HFF-Myc (cell line): ENCODE results near the gene PPFIA3.

ENCODE experiments used
- DNase-seq: peaks from one replicate; pipeline ENCODE4 v3.0.0-alpha.2; 2011; ENCODE audit warnings: low read depth; ENCODE audit errors: extremely low read depth
- H3K4me3 ChIP-seq: replicated peaks from 2 replicates; pipeline ENCODE4 v1.5.1; 2011; ENCODE audit warnings: low read depth, mild to moderate bottlenecking, control low read depth, low read length
- CTCF ChIP-seq: IDR thresholded peaks from 2 replicates; pipeline ENCODE4 v1.5.1; 2012; ENCODE audit warnings: mild to moderate bottlenecking, low read depth, low read length, control low read depth; ENCODE audit errors: missing control alignments

The PPFIA3 gene

GRCh38 chr19:49188626-49189200 is 69.4 kb downstream of the PPFIA3 start:
- DNase-seq = no peak
- TF ChIP-seq CTCF = no peak

GRCh38 chr19:49189259-49189658 is 69.9 kb downstream of the PPFIA3 start:
- no peak for TF ChIP-seq CTCF
- no peak for DNase-seq
- no peak overlapping the region for H3K4me3 ChIP-seq

More at GRCh38 chr19:49188626-49189200, 69.4 kb downstream of the PPFIA3 start:
- H3K4me3 ChIP-seq = no peak overlapping the region

GRCh38 chr19:49190781-49191180 is 71.4 kb downstream of the PPFIA3 start:
- H3K4me3 ChIP-seq = no peak overlapping the region
- no peak for DNase-seq
- no peak for TF ChIP-seq CTCF

- no peak for TF ChIP-seq CTCF
- H3K4me3 ChIP-seq = no peak overlapping the region
- DNase-seq = no peak
These were observed 74.6 kb downstream of the PPFIA3 start for GRCh38 chr19:49193822-49194394.

- DNase-seq = no peak
- no peak overlapping the region for H3K4me3 ChIP-seq
- TF ChIP-seq CTCF = no peak
These were observed 75.1 kb downstream of the PPFIA3 start for GRCh38 chr19:49194408-49194807.

- no peak overlapping the region for H3K4me3 ChIP-seq
- no peak for DNase-seq
- no peak for TF ChIP-seq CTCF
These were observed 77.3 kb downstream of the PPFIA3 start for GRCh38 chr19:49196527-49197240.
